ENCODE data around the gene CUL2. TPM values are rescaled to one million over a fixed set of nuclear protein-coding genes. Genes with fewer than 3 reads are reported as not detected.

The CUL2 gene
- total RNA-seq, 1 experiment from 2014 or later: 32.4 TPM

DNA sequence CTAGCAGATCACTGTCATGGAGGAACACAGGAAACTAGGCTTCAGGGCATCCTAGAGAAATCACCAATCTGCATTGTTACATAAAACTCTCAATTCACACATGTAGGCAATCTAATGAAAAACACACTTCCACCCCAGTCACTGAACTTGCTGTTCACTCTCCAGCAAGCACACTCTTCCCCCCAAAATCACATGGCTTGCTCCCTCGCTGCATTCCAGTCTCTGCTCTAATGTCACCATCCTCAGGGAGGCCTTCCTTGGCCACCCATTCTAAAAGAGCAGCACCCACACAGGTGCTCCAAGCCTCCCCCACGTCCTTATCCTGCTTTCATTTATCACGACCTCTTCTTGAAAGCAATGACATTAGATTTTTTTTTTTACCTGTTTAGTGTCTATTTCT is 19.6 kb downstream of the CUL2 start:
- Histone ChIP-seq H3K27me3 (ENCODE audit: control insufficient read depth, insufficient read depth, low read length) (no peaks in the 10 kb centered on the region), H3K36me3 (ENCODE audit: control insufficient read depth, insufficient read depth, low read length) (no peaks in the 10 kb centered on the region), H3K27ac (ENCODE audit: low read length) (no peak overlapping the region), H3K9me3 (ENCODE audit: control insufficient read depth, insufficient read depth, low read depth, low read length) (no peaks in the 10 kb centered on the region), H3K4me3 (ENCODE audit: low read depth in 2 of 2, low read length in 2 of 2) (no peak overlapping the region), H3K4me1 (ENCODE audit: control insufficient read depth, insufficient read depth, low read length) (no peaks in the 10 kb centered on the region)
- in situ Hi-C loops (cut with HindIII; ENCODE audit: low pct_unique_long_range_greater_than_20kb, low sequenced_read_pairs): no loop called here
- intact Hi-C loops (cut with micrococcal nuclease; ENCODE audit: unreplicated experiment): no loop called here
- BruUV-seq (replicated peaks): no TSS peak
- ChIA-PET POLR2A (no interaction called here), CTCF (no interaction called here)
- ATAC-seq (no peak), DNase-seq (ENCODE audit: low read depth, low spot score) (no peak)
- no peak for TF ChIP-seq POLR2AphosphoS5 (IDR thresholded peaks at IDR 0.05; ENCODE audit: low read depth, low read length)

DNA sequence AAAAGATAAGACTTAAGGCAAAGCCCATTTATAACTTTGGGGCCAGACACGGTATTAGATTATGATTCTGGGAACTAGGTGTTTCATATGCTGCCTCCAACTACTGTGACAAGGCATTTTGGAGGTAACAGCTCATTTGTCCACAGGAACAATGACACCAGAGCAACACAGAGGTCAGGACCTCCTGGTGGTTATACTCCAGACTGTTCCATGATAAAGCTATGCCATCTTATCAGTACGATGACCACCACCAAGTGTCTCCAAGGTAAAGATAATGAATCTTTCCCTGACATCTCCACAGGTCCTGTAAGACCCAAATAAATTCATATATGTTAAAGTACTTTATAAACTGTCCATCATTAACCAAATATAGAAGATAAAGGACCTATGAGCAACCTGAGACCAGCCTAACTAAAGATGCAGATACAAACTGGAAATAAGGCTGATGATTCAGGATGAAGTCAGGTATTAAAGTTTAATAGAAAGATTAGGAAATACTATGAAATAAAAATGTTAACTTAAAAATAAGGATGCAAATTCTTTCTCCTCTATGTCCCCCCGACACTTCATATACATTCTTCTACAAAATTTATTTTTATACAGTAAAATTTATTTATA is 26.2 kb downstream of the CUL2 start:
- peaks cover 4% of the 10 kb centered on the region for H3K36me3 ChIP-seq (ENCODE audit: control insufficient read depth, insufficient read depth, low read length)

DNA sequence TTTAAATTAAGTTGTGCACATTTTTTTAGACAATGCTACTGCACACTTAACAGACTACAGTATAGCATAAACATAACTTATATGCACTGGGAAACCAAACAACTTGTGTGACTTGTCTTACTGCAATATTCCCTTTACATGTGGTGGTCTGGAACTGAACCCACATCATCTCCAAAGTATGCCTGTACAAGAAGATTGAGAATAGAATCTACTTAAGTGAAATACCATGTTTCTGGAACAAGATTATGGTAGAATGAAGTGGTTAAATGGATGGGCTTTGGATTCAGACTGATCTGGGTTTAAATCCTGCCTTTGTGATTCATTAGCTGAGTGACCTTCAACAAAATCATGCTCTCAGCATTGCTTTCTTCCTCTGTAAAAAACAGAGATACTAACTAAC is 30.7 kb downstream of the CUL2 start:
- H3K9me3 ChIP-seq (ENCODE audit: control insufficient read depth, insufficient read depth, low read depth, low read length): no peaks in the 10 kb centered on the region
- TF ChIP-seq, protein P1, sequence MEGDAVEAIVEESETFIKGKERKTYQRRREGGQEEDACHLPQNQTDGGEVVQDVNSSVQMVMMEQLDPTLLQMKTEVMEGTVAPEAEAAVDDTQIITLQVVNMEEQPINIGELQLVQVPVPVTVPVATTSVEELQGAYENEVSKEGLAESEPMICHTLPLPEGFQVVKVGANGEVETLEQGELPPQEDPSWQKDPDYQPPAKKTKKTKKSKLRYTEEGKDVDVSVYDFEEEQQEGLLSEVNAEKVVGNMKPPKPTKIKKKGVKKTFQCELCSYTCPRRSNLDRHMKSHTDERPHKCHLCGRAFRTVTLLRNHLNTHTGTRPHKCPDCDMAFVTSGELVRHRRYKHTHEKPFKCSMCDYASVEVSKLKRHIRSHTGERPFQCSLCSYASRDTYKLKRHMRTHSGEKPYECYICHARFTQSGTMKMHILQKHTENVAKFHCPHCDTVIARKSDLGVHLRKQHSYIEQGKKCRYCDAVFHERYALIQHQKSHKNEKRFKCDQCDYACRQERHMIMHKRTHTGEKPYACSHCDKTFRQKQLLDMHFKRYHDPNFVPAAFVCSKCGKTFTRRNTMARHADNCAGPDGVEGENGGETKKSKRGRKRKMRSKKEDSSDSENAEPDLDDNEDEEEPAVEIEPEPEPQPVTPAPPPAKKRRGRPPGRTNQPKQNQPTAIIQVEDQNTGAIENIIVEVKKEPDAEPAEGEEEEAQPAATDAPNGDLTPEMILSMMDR (IDR thresholded peaks at IDR 0.05): no peak
- no peak for TF ChIP-seq POLR2AphosphoS5 (IDR thresholded peaks at IDR 0.05; ENCODE audit: low read depth, low read length)
- no peak for TF ChIP-seq TCF7L2 (IDR thresholded peaks at IDR 0.05; ENCODE audit: low read depth, low read length)
- no peak for TF ChIP-seq SIN3A (IDR thresholded peaks at IDR 0.05; ENCODE audit: borderline replicate concordance, insufficient read depth, low read depth, low read length)
- TF ChIP-seq, protein P2, sequence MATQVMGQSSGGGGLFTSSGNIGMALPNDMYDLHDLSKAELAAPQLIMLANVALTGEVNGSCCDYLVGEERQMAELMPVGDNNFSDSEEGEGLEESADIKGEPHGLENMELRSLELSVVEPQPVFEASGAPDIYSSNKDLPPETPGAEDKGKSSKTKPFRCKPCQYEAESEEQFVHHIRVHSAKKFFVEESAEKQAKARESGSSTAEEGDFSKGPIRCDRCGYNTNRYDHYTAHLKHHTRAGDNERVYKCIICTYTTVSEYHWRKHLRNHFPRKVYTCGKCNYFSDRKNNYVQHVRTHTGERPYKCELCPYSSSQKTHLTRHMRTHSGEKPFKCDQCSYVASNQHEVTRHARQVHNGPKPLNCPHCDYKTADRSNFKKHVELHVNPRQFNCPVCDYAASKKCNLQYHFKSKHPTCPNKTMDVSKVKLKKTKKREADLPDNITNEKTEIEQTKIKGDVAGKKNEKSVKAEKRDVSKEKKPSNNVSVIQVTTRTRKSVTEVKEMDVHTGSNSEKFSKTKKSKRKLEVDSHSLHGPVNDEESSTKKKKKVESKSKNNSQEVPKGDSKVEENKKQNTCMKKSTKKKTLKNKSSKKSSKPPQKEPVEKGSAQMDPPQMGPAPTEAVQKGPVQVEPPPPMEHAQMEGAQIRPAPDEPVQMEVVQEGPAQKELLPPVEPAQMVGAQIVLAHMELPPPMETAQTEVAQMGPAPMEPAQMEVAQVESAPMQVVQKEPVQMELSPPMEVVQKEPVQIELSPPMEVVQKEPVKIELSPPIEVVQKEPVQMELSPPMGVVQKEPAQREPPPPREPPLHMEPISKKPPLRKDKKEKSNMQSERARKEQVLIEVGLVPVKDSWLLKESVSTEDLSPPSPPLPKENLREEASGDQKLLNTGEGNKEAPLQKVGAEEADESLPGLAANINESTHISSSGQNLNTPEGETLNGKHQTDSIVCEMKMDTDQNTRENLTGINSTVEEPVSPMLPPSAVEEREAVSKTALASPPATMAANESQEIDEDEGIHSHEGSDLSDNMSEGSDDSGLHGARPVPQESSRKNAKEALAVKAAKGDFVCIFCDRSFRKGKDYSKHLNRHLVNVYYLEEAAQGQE (IDR thresholded peaks at IDR 0.05; ENCODE audit: insufficient read depth in 1 of 2, low read depth in 2 of 2, low read length in 1 of 2): no peak
- no peak overlapping the region for H3K4me3 ChIP-seq (ENCODE audit: low read depth in 2 of 2, low read length in 2 of 2)
- ATAC-seq (no peak), DNase-seq (ENCODE audit: low read depth, low spot score) (no peak)
- POLR2A ChIA-PET: no interaction called here
- no peaks in the 10 kb centered on the region for H3K4me1 ChIP-seq (ENCODE audit: control insufficient read depth, insufficient read depth, low read length)
- no TSS peak for BruUV-seq (replicated peaks)
- no peak overlapping the region for H3K27ac ChIP-seq (ENCODE audit: low read length)
- H3K36me3 ChIP-seq (ENCODE audit: control insufficient read depth, insufficient read depth, low read length): peaks cover 4% of the 10 kb centered on the region
- CTCF ChIA-PET: no interaction called here
- no peaks in the 10 kb centered on the region for H3K27me3 ChIP-seq (ENCODE audit: control insufficient read depth, insufficient read depth, low read length)
- in situ Hi-C loops (cut with HindIII; ENCODE audit: low pct_unique_long_range_greater_than_20kb, low sequenced_read_pairs) (no loop called here), intact Hi-C loops (cut with micrococcal nuclease; ENCODE audit: unreplicated experiment) (no loop called here)

More for the DNA sequence above, 26.2 kb downstream of the CUL2 start:
- ChIA-PET CTCF (no interaction called here), POLR2A (no interaction called here)
- TF ChIP-seq TCF7L2 (IDR thresholded peaks at IDR 0.05; ENCODE audit: low read depth, low read length) (no peak), SIN3A (IDR thresholded peaks at IDR 0.05; ENCODE audit: borderline replicate concordance, insufficient read depth, low read depth, low read length) (no peak), POLR2AphosphoS5 (IDR thresholded peaks at IDR 0.05; ENCODE audit: low read depth, low read length) (no peak)
- TF ChIP-seq, protein P2 (IDR thresholded peaks at IDR 0.05; ENCODE audit: insufficient read depth in 1 of 2, low read depth in 2 of 2, low read length in 1 of 2): no peak
- TF ChIP-seq, protein P1 (IDR thresholded peaks at IDR 0.05): no peak
- DNase-seq (ENCODE audit: low read depth, low spot score) (no peak), ATAC-seq (no peak)
- Histone ChIP-seq H3K9me3 (ENCODE audit: control insufficient read depth, insufficient read depth, low read depth, low read length) (no peaks in the 10 kb centered on the region), H3K27ac (ENCODE audit: low read length) (no peak overlapping the region), H3K4me3 (ENCODE audit: low read depth in 2 of 2, low read length in 2 of 2) (no peak overlapping the region), H3K4me1 (ENCODE audit: control insufficient read depth, insufficient read depth, low read length) (no peaks in the 10 kb centered on the region), H3K27me3 (ENCODE audit: control insufficient read depth, insufficient read depth, low read length) (no peaks in the 10 kb centered on the region)
- in situ Hi-C loops (cut with HindIII; ENCODE audit: low pct_unique_long_range_greater_than_20kb, low sequenced_read_pairs) (no loop called here), intact Hi-C loops (cut with micrococcal nuclease; ENCODE audit: unreplicated experiment) (no loop called here)
- no TSS peak for BruUV-seq (replicated peaks)
